HepG2 (cell line): ENCODE measurements around the gene SLC17A3. TPM values are rescaled to one million over a fixed set of nuclear protein-coding genes. Genes with fewer than 3 reads are reported as not detected.

ENCODE experiments used
- ATAC-seq: fragments of 200-7000 bp; cut with Tn5 transposase; 3 replicates; pipeline ENCODE4 v1.9.1; 2020; ENCODE audit warnings: mild to moderate bottlenecking, moderate library complexity
- BruUV-seq: library from RNA; stranded (reverse); fragments of 400-500 nt; replicated peaks from 2 replicates; lab custom pipeline; 2021; lab: Mats Ljungman, UMichigan
- CTCF ChIA-PET: fragments of 300-600 bp; formaldehyde crosslinking; extraction: SDS; loops from one replicate; lab custom pipeline; 2021; ENCODE audit warnings: low total read pairs, inconsistent platforms, low intra/inter-chr PET ratio; lab: Yijun Ruan, JAX
- POLR2A ChIA-PET: fragments of 350-600 bp; sonication (Branson Sonifier 250); formaldehyde crosslinking; loops from one replicate; lab custom pipeline; 2020; ENCODE audit warnings: antibody characterized with exemption, inconsistent platforms; lab: Yijun Ruan, JAX
- DNase-seq: peaks from one replicate; pipeline ENCODE4 v3.0.0-alpha.2; 2015; ENCODE audit warnings: low spot score
- FAIRE-seq: peaks from 3 replicates; lab custom pipeline; 2011; peaks lifted over from hg19 to GRCh38; lab: Jason Lieb, UNC
- H2AFZ ChIP-seq: one replicate; pipeline ENCODE4 v1.6.1; 2011; ENCODE audit warnings: low read length, inconsistent platforms
- H3K27ac ChIP-seq: fragments of 300-600 bp; 3 replicates; pipeline ENCODE4 v1.8.0; 2011; ENCODE audit warnings: mixed run types, mild to moderate bottlenecking, mixed read lengths, low read length, inconsistent platforms; ENCODE audit not compliant: insufficient read depth; ENCODE audit errors: extremely low read length
- H3K27me3 ChIP-seq, 2 experiments: fragments of 200-600 bp in 1 of 2; 2 replicates in 1 of 2; 3 replicates in 1 of 2; pipeline versions ENCODE4 v1.6.0 to v1.8.0; 2011; ENCODE audit warnings: low read length in 2 of 2, mild to moderate bottlenecking in 2 of 2, moderate library complexity in 2 of 2, inconsistent platforms in 1 of 2; ENCODE audit not compliant: insufficient read depth in 2 of 2, control insufficient read depth in 1 of 2
- H3K36me3 ChIP-seq, 2 experiments: fragments of 200-600 bp in 1 of 2; replicated peaks in 1 of 2; 2 replicates in 1 of 2; 3 replicates in 1 of 2; pipeline versions ENCODE4 v1.5.1 to v1.8.0; 2011; ENCODE audit warnings: low read length in 2 of 2, inconsistent platforms in 1 of 2; ENCODE audit not compliant: insufficient read depth in 2 of 2, control insufficient read depth in 1 of 2
- H3K4me1 ChIP-seq: 2 replicates; pipeline ENCODE4 v1.5.1; 2012; ENCODE audit warnings: low read length, inconsistent platforms; ENCODE audit not compliant: insufficient read depth
- H3K4me2 ChIP-seq: 2 replicates; pipeline ENCODE4 v1.6.0; 2011; ENCODE audit warnings: low read depth, low read length, inconsistent platforms
- H3K4me3 ChIP-seq, 3 experiments: fragments of 200-600 bp in 1 of 3; sonication (generic), shearing (Covaris generic) in 1 of 3; replicated peaks in 1 of 3; 2 replicates each; pipeline ENCODE4 v1.5.1; 2011 to 2016; ENCODE audit warnings: low read length in 3 of 3, inconsistent platforms in 2 of 3, low read depth in 2 of 3, mild to moderate bottlenecking in 2 of 3, control low read depth in 1 of 3, mixed read lengths in 1 of 3; ENCODE audit not compliant: insufficient read depth in 1 of 3
- H3K79me2 ChIP-seq: one replicate; pipeline ENCODE4 v1.6.1; 2011; ENCODE audit warnings: low read length, inconsistent platforms; ENCODE audit not compliant: insufficient read depth
- H3K9ac ChIP-seq: 2 replicates; pipeline ENCODE4 v1.6.0; 2011; ENCODE audit warnings: mild to moderate bottlenecking, low read depth, low read length, inconsistent platforms; ENCODE audit not compliant: insufficient read depth
- H3K9me3 ChIP-seq: 2 replicates; pipeline ENCODE4 v1.5.1; 2012; ENCODE audit warnings: mild to moderate bottlenecking, low read length
- H4K20me1 ChIP-seq: 2 replicates; pipeline ENCODE4 v1.6.0; 2011; ENCODE audit warnings: inconsistent platforms, mild to moderate bottlenecking, low read length, moderate library complexity; ENCODE audit not compliant: insufficient read depth
- CEBPB ChIP-seq: IDR thresholded peaks from 2 replicates; pipeline ENCODE4 v1.6.1; 2011; ENCODE audit warnings: low read depth, low read length, improper control_type of control experiment, borderline replicate concordance
- EHMT2 ChIP-seq: fragments of 200-600 bp; sonication (generic); IDR thresholded peaks from 2 replicates; pipeline ENCODE4 v1.7.0; 2017; ENCODE audit warnings: antibody characterized with exemption, low read depth, low read length, borderline replicate concordance
- EP300 ChIP-seq, 3 experiments: sonication (generic) in 1 of 3; formaldehyde crosslinking in 1 of 3; IDR thresholded peaks; 2 replicates each; pipeline versions ENCODE4 v1.5.1 to v1.6.1; 2011 to 2020; ENCODE audit warnings: low read depth in 2 of 3, low read length in 2 of 3, borderline replicate concordance in 1 of 3, improper control_type of control experiment in 1 of 3, mild to moderate bottlenecking in 1 of 3, missing genetic modification reagents in 1 of 3, moderate library complexity in 1 of 3
- FOSL2 ChIP-seq: sonication (generic); formaldehyde crosslinking; IDR thresholded peaks from 2 replicates; pipeline ENCODE4 v1.4.0; 2020; ENCODE audit warnings: missing genetic modification reagents
- HNF4A ChIP-seq: sonication (generic); formaldehyde crosslinking; IDR thresholded peaks from 2 replicates; pipeline ENCODE4 v1.4.0; 2020; ENCODE audit warnings: missing genetic modification reagents
- MAFF ChIP-seq: IDR thresholded peaks from 2 replicates; pipeline ENCODE4 v1.6.1; 2011; ENCODE audit warnings: low read depth, low read length, improper control_type of control experiment
- NR2F1 ChIP-seq, 2 experiments: fragments of 450-650 bp in 1 of 2; formaldehyde crosslinking in 1 of 2; IDR thresholded peaks; 2 replicates each; pipeline versions ENCODE4 v1.5.0 to v1.6.1; 2016 to 2020; ENCODE audit warnings: mild to moderate bottlenecking in 1 of 2, missing compliant biosample characterization in 1 of 2, missing genetic modification reagents in 1 of 2, moderate library complexity in 1 of 2
- TARDBP ChIP-seq: sonication (generic); formaldehyde crosslinking; IDR thresholded peaks from 2 replicates; pipeline ENCODE4 v1.8.0; 2022; ENCODE audit warnings: mild to moderate bottlenecking, missing genetic modification reagents
- ZNF431 ChIP-seq: sonication (generic); formaldehyde crosslinking; IDR thresholded peaks from 2 replicates; pipeline ENCODE4 v1.9.0; 2022; ENCODE audit warnings: missing genetic modification reagents, low read depth, mild to moderate bottlenecking, borderline replicate concordance
- ZNF576 ChIP-seq: sonication (generic); formaldehyde crosslinking; IDR thresholded peaks from 2 replicates; pipeline ENCODE4 v1.4.0; 2020; ENCODE audit warnings: mild to moderate bottlenecking, missing genetic modification reagents
- ZNF644 ChIP-seq: IDR thresholded peaks from 2 replicates; pipeline ENCODE4 v1.6.1; 2016; ENCODE audit warnings: low read depth
- WGBS: methylation state at CpG from one replicate; pipeline ENCODE4 v1.1.6; 2017; ENCODE audit warnings: low lambda C conversion rate; 5-methylcytosine and 5-hydroxymethylcytosine counted together
- in situ Hi-C: cut with HindIII; loops from 2 replicates; pipeline ENCODE4 v1.10.0; 2017; ENCODE audit warnings: low pct_unique_long_range_greater_than_20kb; ENCODE audit not compliant: extremely low pct_ligation_motif_present
- intact Hi-C: fragments of 100-400 bp; cut with micrococcal nuclease; formaldehyde crosslinking; loops from one replicate; pipeline ENCODE4 v1.10.0; 2022; ENCODE audit not compliant: unreplicated experiment
- polyA plus RNA-seq, 8 experiments: library from polyadenylated mRNA; depleted of rRNA in 3 of 8; stranded (reverse) in 7 of 8; unstranded in 1 of 8; fragments of >200 nt; fragmentation: Illumina TruSeq in 4 of 8; extraction: Trizol in 4 of 8; gene quantifications; 2 replicates each; pipeline versions ENCODE4 v1.2.1 to v1.2.3, GENCODE V29; 2011 to 2016; ENCODE audit warnings: low read depth in 4 of 8, missing spikeins in 1 of 8, mixed read lengths in 1 of 8; ENCODE audit not compliant: insufficient read depth in 1 of 8
- total RNA-seq, 5 experiments: library from RNA; depleted of rRNA; stranded (reverse); fragments of >200 nt; fragmentation: Illumina TruSeq; extraction: Trizol; gene quantifications; 2 replicates each; pipeline ENCODE4 v1.2.3, GENCODE V29; 2016; ENCODE audit warnings: low read depth in 1 of 5

The SLC17A3 gene
- total and polyA plus RNA-seq, 2 of the 13 experiments (the other 11 are each of a cell fraction or from before 2014, with no cell fraction given) = 0.09 to 0.11 TPM

- FAIRE-seq (no peak), ATAC-seq (no peak), DNase-seq (no peak)
- TF ChIP-seq ZNF431 = no peak
- no peak for TF ChIP-seq TARDBP
- Histone ChIP-seq H3K4me1 (peaks cover 22% of the 10 kb centered on the region), H3K79me2 (no peaks in the 10 kb centered on the region), H3K9ac (no peak overlapping the region), H3K9me3 (no peaks in the 10 kb centered on the region), H4K20me1 (no peaks in the 10 kb centered on the region), H3K27ac (no peak overlapping the region), H3K36me3 (no peaks in the 10 kb centered on the region), H3K27me3 (no peaks in the 10 kb centered on the region), H3K4me2 (no peak overlapping the region), H3K4me3 (no peak overlapping the region), H2AFZ (no peak overlapping the region)
- POLR2A ChIA-PET = no interaction called here
- in situ Hi-C loops (loop anchor here (25.0 kb wide), 1 partner anchor 624 kb away; no protein-coding TSS in a partner anchor), intact Hi-C loops (no loop called here)
- BruUV-seq = no TSS peak
- 83% methylated on average over 2 of the region's 2 CpGs for WGBS
- CTCF ChIA-PET = no interaction called here
Observed at GRCh38 chr6:25886066-25886465, 12.0 kb upstream of the SLC17A3 start.

- no peaks in the 10 kb centered on the region for H3K9me3 ChIP-seq
- CTCF ChIA-PET = no interaction called here
- H3K4me2 ChIP-seq = no peak overlapping the region
- no peaks in the 10 kb centered on the region for H4K20me1 ChIP-seq
- 15% methylated on average over 2 of the region's 2 CpGs for WGBS
- ATAC-seq (peak; percentile 69; the same call in 2 of the 3 replicates), DNase-seq (peak; percentile 46), FAIRE-seq (no peak)
- no peak overlapping the region for H3K27ac ChIP-seq
- H3K4me1 ChIP-seq = peaks cover 21% of the 10 kb centered on the region
- in situ Hi-C loops = loop anchor here (5.0 to 25.0 kb wide), 2 partner anchors 167 to 622 kb away; no protein-coding TSS in a partner anchor
- no TSS peak for BruUV-seq
- no peaks in the 10 kb centered on the region for H3K79me2 ChIP-seq
- intact Hi-C loops = no loop called here
- POLR2A ChIA-PET = no interaction called here
- no peak overlapping the region for H3K4me3 ChIP-seq
- no peak overlapping the region for H2AFZ ChIP-seq
- no peaks in the 10 kb centered on the region for H3K27me3 ChIP-seq
- H3K9ac ChIP-seq = no peak overlapping the region
- H3K36me3 ChIP-seq = no peaks in the 10 kb centered on the region
- 0 out of 4 replicates have a peak, but pooled peaks of 1 of the 2 experiments have one; percentile 32 for TF ChIP-seq NR2F1 (CRISPR knock-in tag; IDR thresholded peaks at IDR 0.05)
- TF ChIP-seq HNF4A (CRISPR knock-in tag) = peak; percentile 24; the same call in 1 of the 2 replicates
- TF ChIP-seq FOSL2 (CRISPR knock-in tag) = peak; percentile 62
- no peak for TF ChIP-seq ZNF576
- peak; percentile 25; the same call in 1 of the 2 replicates for TF ChIP-seq EHMT2
- 0 out of 4 replicates have a peak, but pooled peaks of 1 of the 2 experiments have one; percentile 4 for TF ChIP-seq EP300 (IDR thresholded peaks at IDR 0.05; ENCODE audit: low read depth in 2 of 2, low read length in 2 of 2)
- TF ChIP-seq EP300 (CRISPR knock-in tag; IDR thresholded peaks at IDR 0.05; ENCODE audit: borderline replicate concordance) = no peak
- peak; percentile 41; the same call in 1 of the 2 replicates for TF ChIP-seq CEBPB
- peak; percentile 56; the same call in 1 of the 2 replicates for TF ChIP-seq ZNF644 (CRISPR knock-in tag)
- no peak for TF ChIP-seq MAFF
Observed at GRCh38 chr6:25883991-25884390, 9.9 kb upstream of the SLC17A3 start.
